GM18870 (cell line): ENCODE results near the gene NCAPD2.
"Not testable (repeated sequence)": the region's sequence is repeated elsewhere in the genome, so short reads cannot be mapped to it uniquely, and the experiment has no call there.

Experiments used
- ATAC-seq: cut with Tn5 transposase; IDR thresholded peaks from one replicate; pipeline ENCODE4 v1.9.1; 2021; ENCODE audit warnings: moderate library complexity; ENCODE audit not compliant: unreplicated experiment

The NCAPD2 gene

GRCh38 chr12:6464531-6464930, 29.4 kb upstream of the NCAPD2 start:
- no peak for ATAC-seq

GRCh38 chr12:6465467-6466183, 28.3 kb upstream of the NCAPD2 start:
- no peak for ATAC-seq

GRCh38 chr12:6466184-6466573, 27.7 kb upstream of the NCAPD2 start:
- no peak for ATAC-seq

GRCh38 chr12:6466751-6467150, 27.2 kb upstream of the NCAPD2 start:
- not testable (repeated sequence) for ATAC-seq

- not testable (repeated sequence) for ATAC-seq
Observed at GRCh38 chr12:6467571-6468282, 26.2 kb upstream of the NCAPD2 start.

GRCh38 chr12:6468283-6468575, 25.7 kb upstream of the NCAPD2 start:
- no peak for ATAC-seq

- ATAC-seq = no peak
Observed at GRCh38 chr12:6469092-6469491, 24.8 kb upstream of the NCAPD2 start.

- no peak for ATAC-seq
Observed at GRCh38 chr12:6469609-6470374, 24.1 kb upstream of the NCAPD2 start.

GRCh38 chr12:6470375-6471163, 23.3 kb upstream of the NCAPD2 start, which contains the start of gene VAMP1:
VAMP1 (minus strand) TSS chr12:6470677; CDS start chr12:6470531, 146 bp downstream.
- peak; percentile 84 for ATAC-seq

GRCh38 chr12:6471989-6472360, 21.9 kb upstream of the NCAPD2 start:
- no peak for ATAC-seq

- no peak for ATAC-seq
Observed at GRCh38 chr12:6472491-6472890, 21.4 kb upstream of the NCAPD2 start.

- not testable (repeated sequence) for ATAC-seq
Observed at GRCh38 chr12:6475233-6475975, 18.5 kb upstream of the NCAPD2 start.

- ATAC-seq = no peak
Observed at GRCh38 chr12:6476489-6476888, 17.4 kb upstream of the NCAPD2 start.

- not testable (repeated sequence) for ATAC-seq
Observed at GRCh38 chr12:6477601-6478377, 16.1 kb upstream of the NCAPD2 start.

GRCh38 chr12:6478416-6478815, 15.5 kb upstream of the NCAPD2 start:
- no peak for ATAC-seq

GRCh38 chr12:6488240-6488639, 5.7 kb upstream of the NCAPD2 start:
- ATAC-seq = no peak

GRCh38 chr12:6489449-6489848, 4.5 kb upstream of the NCAPD2 start:
- no peak for ATAC-seq

- ATAC-seq = not testable (repeated sequence)
Observed at GRCh38 chr12:6490673-6491072, 3.2 kb upstream of the NCAPD2 start.

GRCh38 chr12:6492838-6493496, 935 bp upstream of the NCAPD2 start, which contains the start of gene MRPL51:
MRPL51 (minus strand) TSS chr12:6493262; CDS start chr12:6493136, 126 bp downstream.
- peak; percentile 48 for ATAC-seq
